H9 (cell line): Measurements from ENCODE around the gene LCE3B. TPM values are rescaled to one million over a fixed set of nuclear protein-coding genes. Genes with fewer than 3 reads are reported as not detected.
"Not testable (repeated sequence)": the region's sequence is repeated elsewhere in the genome, so short reads cannot be mapped to it uniquely, and the experiment has no call there.

Experiments
- DNase-seq: peaks from one replicate; pipeline ENCODE4 v3.0.0-alpha.2; 2017
- H2AFZ ChIP-seq: one replicate; pipeline ENCODE4 v1.6.1; 2013; ENCODE audit warnings: mild to moderate bottlenecking, low read length, control low read depth, moderate library complexity
- H2AK5ac ChIP-seq: 2 replicates; pipeline ENCODE4 v1.6.1; 2013; ENCODE audit warnings: low read length, control low read depth, mixed read lengths; ENCODE audit not compliant: insufficient read length
- H2BK120ac ChIP-seq: one replicate; pipeline ENCODE4 v1.6.1; 2013; ENCODE audit warnings: low read depth, mild to moderate bottlenecking, low read length, control low read depth, inconsistent platforms; ENCODE audit not compliant: poor library complexity, severe bottlenecking
- H2BK12ac ChIP-seq: 2 replicates; pipeline ENCODE4 v1.6.1; 2013; ENCODE audit warnings: low read length, control low read depth, mixed read lengths, low read depth; ENCODE audit not compliant: insufficient read length
- H2BK15ac ChIP-seq: 2 replicates; pipeline ENCODE4 v1.6.1; 2013; ENCODE audit warnings: low read depth, low read length, control low read depth
- H2BK20ac ChIP-seq: one replicate; pipeline ENCODE4 v1.6.1; 2013; ENCODE audit warnings: low read depth, mild to moderate bottlenecking, low read length, control low read depth, inconsistent platforms; ENCODE audit not compliant: poor library complexity, severe bottlenecking
- H2BK5ac ChIP-seq: 2 replicates; pipeline ENCODE4 v1.6.1; 2013; ENCODE audit warnings: low read length, control low read depth, mixed read lengths; ENCODE audit not compliant: insufficient read length
- H3K14ac ChIP-seq: 2 replicates; pipeline ENCODE4 v1.6.1; 2013; ENCODE audit warnings: low read length, control low read depth; ENCODE audit not compliant: insufficient read depth
- H3K18ac ChIP-seq: 2 replicates; pipeline ENCODE4 v1.6.1; 2013; ENCODE audit warnings: low read depth, mild to moderate bottlenecking, mixed read lengths, low read length, control low read depth; ENCODE audit not compliant: insufficient read length
- H3K23ac ChIP-seq: 2 replicates; pipeline ENCODE4 v1.6.1; 2013; ENCODE audit warnings: low read length, control low read depth, mixed read lengths, low read depth; ENCODE audit not compliant: insufficient read length
- H3K23me2 ChIP-seq: 2 replicates; pipeline ENCODE4 v1.6.1; 2013; ENCODE audit warnings: low read depth, mild to moderate bottlenecking, mixed read lengths, low read length, control low read depth; ENCODE audit not compliant: insufficient read length, poor library complexity, severe bottlenecking
- H3K27ac ChIP-seq: 2 replicates; pipeline ENCODE4 v1.5.1; 2013; ENCODE audit warnings: low read length, control low read depth, mixed read lengths, low read depth; ENCODE audit not compliant: insufficient read length
- H3K27me3 ChIP-seq: 2 replicates; pipeline ENCODE4 v1.6.1; 2013; ENCODE audit warnings: low read length, control low read depth, inconsistent platforms; ENCODE audit not compliant: insufficient read depth
- H3K4ac ChIP-seq: 2 replicates; pipeline ENCODE4 v1.6.1; 2013; ENCODE audit warnings: low read depth, mild to moderate bottlenecking, control low read depth, inconsistent platforms, low read length, moderate library complexity
- H3K4me1 ChIP-seq: 2 replicates; pipeline ENCODE4 v1.6.1; 2013; ENCODE audit warnings: low read length, control low read depth, inconsistent platforms; ENCODE audit not compliant: insufficient read depth
- H3K4me2 ChIP-seq: 2 replicates; pipeline ENCODE4 v1.6.1; 2013; ENCODE audit warnings: low read length, control low read depth, mixed read lengths; ENCODE audit not compliant: insufficient read length, insufficient read depth
- H3K56ac ChIP-seq: 2 replicates; pipeline ENCODE4 v1.6.1; 2013; ENCODE audit warnings: low read depth, mild to moderate bottlenecking, mixed read lengths, low read length, control low read depth; ENCODE audit not compliant: insufficient read length
- H3K79me1 ChIP-seq: 2 replicates; pipeline ENCODE4 v1.6.1; 2013; ENCODE audit warnings: low read depth, mild to moderate bottlenecking, moderate library complexity, low read length, control low read depth, inconsistent platforms; ENCODE audit not compliant: insufficient read depth, poor library complexity, severe bottlenecking
- H3K79me2 ChIP-seq: 2 replicates; pipeline ENCODE4 v1.6.1; 2013; ENCODE audit warnings: low read length, control low read depth, inconsistent platforms; ENCODE audit not compliant: insufficient read depth
- H3K9ac ChIP-seq: 2 replicates; pipeline ENCODE4 v1.6.1; 2013; ENCODE audit warnings: low read length, control low read depth, mixed read lengths; ENCODE audit not compliant: insufficient read length; ENCODE audit errors: extremely low read depth
- H3K9me3 ChIP-seq: one replicate; pipeline ENCODE4 v1.6.1; 2013; ENCODE audit warnings: low read depth, low read length, inconsistent platforms; ENCODE audit not compliant: control insufficient read depth
- H3T11ph ChIP-seq: one replicate; pipeline ENCODE4 v1.6.1; 2013; ENCODE audit warnings: mild to moderate bottlenecking, low read length, control low read depth, inconsistent platforms
- H4K20me1 ChIP-seq: one replicate; pipeline ENCODE4 v1.6.1; 2013; ENCODE audit not compliant: control insufficient read depth, insufficient read length, insufficient read depth
- H4K5ac ChIP-seq: 2 replicates; pipeline ENCODE4 v1.6.1; 2013; ENCODE audit warnings: low read depth, mild to moderate bottlenecking, mixed read lengths, low read length, control low read depth; ENCODE audit not compliant: insufficient read length
- H4K8ac ChIP-seq: replicated peaks from 2 replicates; pipeline ENCODE4 v1.6.1; 2013; ENCODE audit warnings: low read length, control low read depth, mixed read lengths, low read depth; ENCODE audit not compliant: insufficient read length
- H4K91ac ChIP-seq: 2 replicates; pipeline ENCODE4 v1.6.1; 2013; ENCODE audit warnings: low read depth, mild to moderate bottlenecking, moderate library complexity, mixed read lengths, low read length, control low read depth; ENCODE audit not compliant: insufficient read length
- H3K27ac Mint-ChIP-seq, 3 experiments: 2 replicates in 2 of 3; 3 replicates in 1 of 3; pipeline ENCODE4 v1.8.0; 2020 to 2021; ENCODE audit warnings: mixed read lengths in 3 of 3, mild to moderate bottlenecking in 1 of 3, moderate library complexity in 1 of 3
- H3K27me3 Mint-ChIP-seq: 2 replicates; pipeline ENCODE4 v1.8.0; 2021; ENCODE audit warnings: low read depth, mild to moderate bottlenecking, moderate library complexity, mixed read lengths
- H3K36me3 Mint-ChIP-seq, 3 experiments: 2 replicates in 2 of 3; 3 replicates in 1 of 3; pipeline ENCODE4 v1.8.0; 2020 to 2021; ENCODE audit warnings: low read depth in 3 of 3, mixed read lengths in 3 of 3; ENCODE audit not compliant: insufficient read depth in 1 of 3
- H3K4me1 Mint-ChIP-seq, 2 experiments: 2 replicates each; pipeline ENCODE4 v1.8.0; 2020; ENCODE audit warnings: mixed read lengths in 2 of 2
- H3K4me3 Mint-ChIP-seq, 2 experiments: 2 replicates in 1 of 2; 3 replicates in 1 of 2; pipeline ENCODE4 v1.8.0; 2020 to 2021; ENCODE audit warnings: mild to moderate bottlenecking in 2 of 2, mixed read lengths in 2 of 2, moderate library complexity in 1 of 2
- H3K9me3 Mint-ChIP-seq, 2 experiments: 2 replicates in 1 of 2; 3 replicates in 1 of 2; pipeline ENCODE4 v1.8.0; 2020; ENCODE audit warnings: mild to moderate bottlenecking in 2 of 2, mixed read lengths in 2 of 2, moderate library complexity in 1 of 2
- CTCF ChIP-seq: fragments of 200-600 bp; sonication (generic); conservative IDR thresholded peaks from 3 replicates; pipeline ENCODE4 v1.8.0; 2021; ENCODE audit warnings: antibody characterized with exemption, mild to moderate bottlenecking
- WGBS: extraction: QIAGEN DNeasy Blood & Tissue Kit; methylation state at CpG from one replicate; pipeline ENCODE4 v1.1.7; 2013; ENCODE audit warnings: missing lambda C conversion rate, low lambda C conversion rate, mixed read lengths; ENCODE audit not compliant: insufficient read length; ENCODE audit errors: extremely low coverage; 5-methylcytosine and 5-hydroxymethylcytosine counted together
- total RNA-seq: library from RNA; stranded (reverse); gene quantifications from 2 replicates; pipeline ENCODE4 v1.2.1, GENCODE V29; 2021

LCE3B gene
- total RNA-seq, 1 experiment from 2014 or later: not detected

- Mint-ChIP-seq H3K9me3 (peaks cover 89 to 94% of the 10 kb centered on the region in 2 experiments), H3K27ac (no peak overlapping the region), H3K36me3 (peaks cover 0 to 37% (median 14%) of the 10 kb centered on the region in 3 experiments; a peak in 6 of 7 replicates), H3K4me3 (no peak overlapping the region), H3K27me3 (peaks cover 4% of the 10 kb centered on the region), H3K4me1 (no peaks in the 10 kb centered on the region)
- no peak overlapping the region for H3K9ac ChIP-seq
- H3K27me3 ChIP-seq: no peaks in the 10 kb centered on the region
- H4K20me1 ChIP-seq: no peaks in the 10 kb centered on the region
- no peak overlapping the region for H3T11ph ChIP-seq
- H4K91ac ChIP-seq: no peak overlapping the region
- no peak overlapping the region for H2BK5ac ChIP-seq
- no peak for DNase-seq
- H2BK15ac ChIP-seq: no peak overlapping the region
- H2BK20ac ChIP-seq: no peak overlapping the region
- no peak overlapping the region for H2AFZ ChIP-seq
- H4K5ac ChIP-seq: no peak overlapping the region
- no peak overlapping the region for H2BK120ac ChIP-seq
- H4K8ac ChIP-seq: no peak overlapping the region
- no peak overlapping the region for H2BK12ac ChIP-seq
- TF ChIP-seq CTCF: no peak
- WGBS: no CpG with 5 or more reads among the region's 2 CpGs
- H3K4me2 ChIP-seq: no peak overlapping the region
- H3K18ac ChIP-seq: no peak overlapping the region
- no peak overlapping the region for H2AK5ac ChIP-seq
- no peaks in the 10 kb centered on the region for H3K79me1 ChIP-seq
- no peak overlapping the region for H3K56ac ChIP-seq
- no peaks in the 10 kb centered on the region for H3K23me2 ChIP-seq
- peaks cover 85% of the 10 kb centered on the region for H3K9me3 ChIP-seq
- H3K4ac ChIP-seq: no peak overlapping the region
- H3K27ac ChIP-seq: no peak overlapping the region
- H3K4me1 ChIP-seq: no peaks in the 10 kb centered on the region
- no peak overlapping the region for H3K14ac ChIP-seq
- H3K23ac ChIP-seq: no peak overlapping the region
- no peaks in the 10 kb centered on the region for H3K79me2 ChIP-seq
Measured at GRCh38 chr1:152577168-152577567, 36.4 kb upstream of the LCE3B start.

- H2AFZ ChIP-seq, H3K9ac ChIP-seq, H3K27me3 Mint-ChIP-seq, H2BK15ac ChIP-seq, H3K18ac ChIP-seq, H3T11ph ChIP-seq, H3K4ac ChIP-seq, H4K91ac ChIP-seq, H3K27ac ChIP-seq, DNase-seq, H2BK5ac ChIP-seq, H3K4me1 ChIP-seq, H2AK5ac ChIP-seq, H3K4me3 Mint-ChIP-seq, H4K20me1 ChIP-seq, H2BK12ac ChIP-seq, H3K79me1 ChIP-seq, H3K27me3 ChIP-seq, H2BK20ac ChIP-seq, H4K5ac ChIP-seq, H3K23me2 ChIP-seq, H2BK120ac ChIP-seq, H3K79me2 ChIP-seq, H3K56ac ChIP-seq, H3K23ac ChIP-seq, H4K8ac ChIP-seq, H3K4me1 Mint-ChIP-seq, H3K27ac Mint-ChIP-seq, H3K4me2 ChIP-seq, H3K14ac ChIP-seq: not testable (repeated sequence)
- peaks cover 89 to 95% of the 10 kb centered on the region in 2 experiments for H3K9me3 Mint-ChIP-seq
- peaks cover 0 to 22% (median 4%) of the 10 kb centered on the region in 3 experiments; a peak in 6 of 7 replicates for H3K36me3 Mint-ChIP-seq
- H3K9me3 ChIP-seq: peaks cover 79% of the 10 kb centered on the region
- no CpG with 5 or more reads among the region's 9 CpGs for WGBS
Measured at GRCh38 chr1:152579526-152579925, 34.1 kb upstream of the LCE3B start.
